HG02981 (cell line): Measurements from ENCODE around the gene PLEKHJ1.
A peak's percentile ranks its signal among the peaks of the same experiment; 100 is the strongest.

ENCODE experiments used
- ATAC-seq: cut with Tn5 transposase; IDR thresholded peaks from one replicate; pipeline ENCODE4 v1.9.1; 2021; ENCODE audit warnings: mild to moderate bottlenecking, moderate library complexity; ENCODE audit not compliant: unreplicated experiment

PLEKHJ1 gene

GRCh38 chr19:2224754-2225349 is 11.3 kb downstream of the PLEKHJ1 start:
- no peak for ATAC-seq

- ATAC-seq, result peak; percentile 64
Measured at GRCh38 chr19:2223959-2224358, 12.2 kb downstream of the PLEKHJ1 start.

- ATAC-seq, result no peak
Measured at GRCh38 chr19:2223391-2223790, 12.7 kb downstream of the PLEKHJ1 start.

GRCh38 chr19:2221918-2222317 is 14.2 kb downstream of the PLEKHJ1 start:
- no peak for ATAC-seq

- ATAC-seq, result no peak
Measured at GRCh38 chr19:2221250-2221831, 14.8 kb downstream of the PLEKHJ1 start.

- no peak for ATAC-seq
Measured at GRCh38 chr19:2219726-2220125, 16.4 kb downstream of the PLEKHJ1 start.

GRCh38 chr19:2217591-2217990 is 18.5 kb downstream of the PLEKHJ1 start:
- no peak for ATAC-seq

GRCh38 chr19:2216361-2217225 is 19.5 kb downstream of the PLEKHJ1 start:
- no peak for ATAC-seq

- no peak for ATAC-seq
Measured at GRCh38 chr19:2215281-2215751, 20.8 kb downstream of the PLEKHJ1 start.

- no peak for ATAC-seq
Measured at GRCh38 chr19:2214251-2214650, 21.9 kb downstream of the PLEKHJ1 start.

GRCh38 chr19:2213799-2214198 is 22.3 kb downstream of the PLEKHJ1 start:
- ATAC-seq, result no peak

GRCh38 chr19:2212861-2213711 is 23.0 kb downstream of the PLEKHJ1 start:
- no peak for ATAC-seq

- no peak for ATAC-seq
Measured at GRCh38 chr19:2210987-2211740, 25.0 kb downstream of the PLEKHJ1 start.

GRCh38 chr19:2210206-2210605 is 25.9 kb downstream of the PLEKHJ1 start:
- ATAC-seq, result no peak

GRCh38 chr19:2209408-2209807 is 26.7 kb downstream of the PLEKHJ1 start:
- no peak for ATAC-seq

- no peak for ATAC-seq
Measured at GRCh38 chr19:2208975-2209374, 27.2 kb downstream of the PLEKHJ1 start.

- ATAC-seq, result no peak
Measured at GRCh38 chr19:2207991-2208860, 27.9 kb downstream of the PLEKHJ1 start.

- no peak for ATAC-seq
Measured at GRCh38 chr19:2207008-2207407, 29.1 kb downstream of the PLEKHJ1 start.

- ATAC-seq, result no peak
Measured at GRCh38 chr19:2202366-2202765, 33.8 kb downstream of the PLEKHJ1 start.
